GM12878 (cell line): Measurements from ENCODE around the gene POLN. TPM values are rescaled to one million over a fixed set of nuclear protein-coding genes. Genes with fewer than 3 reads are reported as not detected.

ENCODE experiments used
- ATAC-seq: fragments of 200-7000 bp; cut with Tn5 transposase; 3 replicates; pipeline ENCODE4 v1.9.1; 2020; ENCODE audit warnings: mild to moderate bottlenecking, moderate library complexity
- BruUV-seq: library from RNA; stranded (reverse); fragments of 400-500 nt; replicated peaks from 2 replicates; lab custom pipeline; 2021; lab: Mats Ljungman, UMichigan
- CTCF ChIA-PET: fragments of 300-600 bp; sonication (Branson Sonifier 250); formaldehyde crosslinking; extraction: SDS; loops from one replicate; lab custom pipeline; 2021; ENCODE audit warnings: inconsistent platforms; lab: Yijun Ruan, JAX
- POLR2A ChIA-PET: fragments of 350-600 bp; formaldehyde crosslinking; extraction: SDS; loops from one replicate; lab custom pipeline; 2021; ENCODE audit warnings: inconsistent platforms; lab: Charles Lee
- RAD21 ChIA-PET: fragments of 300-600 bp; sonication (Branson Sonifier 250); formaldehyde crosslinking; loops from one replicate; lab custom pipeline; 2023; ENCODE audit warnings: antibody characterized with exemption; ENCODE audit not compliant: unreplicated experiment; lab: Charles Lee
- SMC1A ChIA-PET: fragments of 300-600 bp; sonication (Branson Sonifier 250); formaldehyde crosslinking; loops from one replicate; lab custom pipeline; 2023; ENCODE audit not compliant: unreplicated experiment, uncharacterized antibody; lab: Charles Lee
- DNase-seq: peaks from one replicate; pipeline ENCODE4 v3.0.0-alpha.2; 2011; ENCODE audit warnings: low read depth, low spot score
- FAIRE-seq: peaks from 3 replicates; lab custom pipeline; 2011; peaks lifted over from hg19 to GRCh38; lab: Jason Lieb, UNC
- H2AFZ ChIP-seq: 2 replicates; pipeline ENCODE4 v1.6.0; 2011; ENCODE audit warnings: low read depth, low read length, control low read depth; ENCODE audit not compliant: control insufficient read depth
- H3K27ac ChIP-seq: 2 replicates; pipeline ENCODE4 v1.5.1; 2011; ENCODE audit warnings: control low read depth; ENCODE audit not compliant: control insufficient read depth, insufficient read depth
- H3K27me3 ChIP-seq, 2 experiments: replicated peaks in 1 of 2; 2 replicates each; pipeline versions ENCODE4 v1.6.0 to v1.6.1; 2011; ENCODE audit warnings: low read length in 1 of 2; ENCODE audit not compliant: control insufficient read depth in 2 of 2, insufficient read depth in 2 of 2
- H3K36me3 ChIP-seq, 2 experiments: 2 replicates each; pipeline ENCODE4 v1.5.1; 2011; ENCODE audit warnings: low read length in 1 of 2; ENCODE audit not compliant: control insufficient read depth in 2 of 2, insufficient read depth in 2 of 2
- H3K4me1 ChIP-seq: 2 replicates; pipeline ENCODE4 v1.6.1; 2011; ENCODE audit warnings: mild to moderate bottlenecking, low read length, moderate library complexity, mixed read lengths; ENCODE audit not compliant: control insufficient read depth, insufficient read depth
- H3K4me2 ChIP-seq: 2 replicates; pipeline ENCODE4 v1.6.0; 2011; ENCODE audit warnings: control low read depth; ENCODE audit not compliant: control insufficient read depth, insufficient read depth
- H3K4me3 ChIP-seq: fragments of 200-600 bp; sonication (generic); 2 replicates; pipeline ENCODE4 v1.5.1; 2016
- H3K79me2 ChIP-seq: 2 replicates; pipeline ENCODE4 v1.6.0; 2011; ENCODE audit warnings: low read length; ENCODE audit not compliant: control insufficient read depth, insufficient read depth
- H3K9ac ChIP-seq: 2 replicates; pipeline ENCODE4 v1.8.0; 2011; ENCODE audit warnings: low read length, control low read depth, mixed read lengths; ENCODE audit not compliant: control insufficient read depth, insufficient read depth
- H3K9me3 ChIP-seq: replicated peaks from 3 replicates; pipeline ENCODE4 v1.5.1; 2011; ENCODE audit warnings: mild to moderate bottlenecking, low read length; ENCODE audit not compliant: control insufficient read depth, insufficient read depth
- H4K20me1 ChIP-seq: 2 replicates; pipeline ENCODE4 v1.6.0; 2011; ENCODE audit not compliant: control insufficient read depth, insufficient read depth
- BACH1 ChIP-seq: fragments of 450-650 bp; IDR thresholded peaks from 2 replicates; pipeline ENCODE4 v1.6.1; 2017; ENCODE audit warnings: mild to moderate bottlenecking, borderline replicate concordance
- CTCF ChIP-seq, 3 experiments: IDR thresholded peaks in 2 of 3; conservative IDR thresholded peaks in 1 of 3; 2 replicates each; pipeline ENCODE4 v1.5.1; 2011; ENCODE audit warnings: low read depth in 3 of 3, low read length in 3 of 3, mild to moderate bottlenecking in 3 of 3, control low read depth in 2 of 3, moderate library complexity in 2 of 3, inconsistent platforms in 1 of 3, mixed read lengths in 1 of 3; ENCODE audit not compliant: control insufficient read depth in 2 of 3, insufficient read depth in 1 of 3; ENCODE audit errors: extremely low read depth in 1 of 3
- HDAC2 ChIP-seq: fragments of 200-600 bp; sonication (generic); IDR thresholded peaks from 2 replicates; pipeline ENCODE4 v1.6.1; 2017
- JUND ChIP-seq: IDR thresholded peaks from 2 replicates; pipeline ENCODE4 v1.6.1; 2012; ENCODE audit warnings: low read depth, mild to moderate bottlenecking, low read length, improper control_type of control experiment, moderate library complexity
- KAT2A ChIP-seq: conservative IDR thresholded peaks from 2 replicates; pipeline ENCODE4 v1.6.1; 2011; ENCODE audit warnings: low read depth, low read length; ENCODE audit not compliant: control insufficient read depth
- KDM1A ChIP-seq: fragments of 200-600 bp; sonication (generic); IDR thresholded peaks from 2 replicates; pipeline ENCODE4 v1.6.1; 2016; ENCODE audit warnings: borderline replicate concordance
- KLF5 ChIP-seq: fragments of 450-650 bp; IDR thresholded peaks from 2 replicates; pipeline ENCODE4 v1.6.1; 2014; ENCODE audit warnings: mild to moderate bottlenecking; ENCODE audit not compliant: partially characterized antibody
- MEF2B ChIP-seq: fragments of 450-650 bp; IDR thresholded peaks from 2 replicates; pipeline ENCODE4 v1.6.1; 2018; ENCODE audit warnings: mild to moderate bottlenecking, moderate library complexity; ENCODE audit not compliant: partially characterized antibody, poor library complexity, severe bottlenecking
- MYC ChIP-seq: IDR thresholded peaks from 2 replicates; pipeline ENCODE4 v1.6.1; 2011; ENCODE audit warnings: mild to moderate bottlenecking, low read length, moderate library complexity, inconsistent platforms; ENCODE audit not compliant: insufficient read depth, insufficient replicate concordance, insufficient read length, severe bottlenecking
- NKRF ChIP-seq: fragments of 450-650 bp; conservative IDR thresholded peaks from 2 replicates; pipeline ENCODE4 v1.6.1; 2017; ENCODE audit warnings: mild to moderate bottlenecking, moderate library complexity
- PKNOX1 ChIP-seq: fragments of 450-650 bp; IDR thresholded peaks from 2 replicates; pipeline ENCODE4 v1.6.1; 2016; ENCODE audit warnings: mild to moderate bottlenecking
- SP1 ChIP-seq: IDR thresholded peaks from one replicate; pipeline ENCODE4 v1.6.1; 2011; ENCODE audit warnings: low read depth, low read length
- SREBF1 ChIP-seq: IDR thresholded peaks from 2 replicates; pipeline ENCODE4 v1.6.1; 2012; ENCODE audit warnings: mild to moderate bottlenecking, low read length
- TBL1XR1 ChIP-seq: IDR thresholded peaks from 2 replicates; pipeline ENCODE4 v1.6.1; 2012; ENCODE audit warnings: low read depth, low read length, improper control_type of control experiment
- TCF3 ChIP-seq: IDR thresholded peaks from 2 replicates; pipeline ENCODE4 v1.6.1; 2012; ENCODE audit warnings: low read depth, mild to moderate bottlenecking, low read length, borderline replicate concordance; ENCODE audit not compliant: insufficient read depth
- WGBS: methylation state at CpG from one replicate; pipeline ENCODE4 v1.1.6; 2016; ENCODE audit warnings: low lambda C conversion rate; ENCODE audit not compliant: insufficient replicate concordance, insufficient coverage; ENCODE audit errors: missing lambda C conversion rate; 5-methylcytosine and 5-hydroxymethylcytosine counted together
- in situ Hi-C: fragments of 300-500 bp; cut with MboI; formaldehyde crosslinking; loops from 9 replicates; pipeline ENCODE4 v1.14.3; 2018; ENCODE audit warnings: mixed read lengths
- intact Hi-C: fragments of 100-400 bp; cut with micrococcal nuclease; formaldehyde crosslinking; loops from one replicate; pipeline ENCODE4 v1.14.2; 2022; ENCODE audit not compliant: unreplicated experiment
- polyA plus RNA-seq, 11 experiments: library from polyadenylated mRNA; depleted of rRNA in 4 of 11; unstranded in 6 of 11; stranded (reverse) in 5 of 11; fragments of >200 nt; fragmentation: Nextera tagmentation in 4 of 11; fragmentation: Illumina TruSeq in 1 of 11; extraction: Ambion mirVana in 4 of 11; extraction: Trizol in 1 of 11; gene quantifications; 1 replicate in 1 of 11; 2 replicates in 10 of 11; pipeline versions ENCODE4 v1.2.1 to v1.2.3, GENCODE V29; 2011 to 2016; ENCODE audit warnings: inconsistent platforms in 2 of 11, missing spikeins in 2 of 11, low read depth in 1 of 11
- total RNA-seq, 4 experiments: library from RNA; depleted of rRNA in 3 of 4; stranded (reverse); fragments of >200 nt in 3 of 4; fragmentation: Illumina TruSeq in 1 of 4; extraction: Trizol in 1 of 4; gene quantifications; 2 replicates each; pipeline versions ENCODE4 v1.2.1 to v1.2.3, GENCODE V29; 2013 to 2021

The POLN gene
- total and polyA plus RNA-seq, 10 of the 15 experiments (the other 5 are each of a cell fraction or from before 2014, with no cell fraction given) = 0.09 to 2.0 (median 0.95) TPM; not detected in 1

- ChIA-PET CTCF (no interaction called here), RAD21 (no interaction called here), POLR2A (interaction anchor here (1.7 kb wide), 1 partner anchor 10 kb away, joined by 4 read pairs; the partner anchor contains the start of gene MXD4), SMC1A (no interaction called here)
- BruUV-seq = no TSS peak
- H3K36me3 ChIP-seq = peaks cover 0 to 4% of the 10 kb centered on the region in 2 experiments; a peak in 2 of 4 replicates
- no peak for FAIRE-seq
- no peaks in the 10 kb centered on the region for H3K79me2 ChIP-seq
- no peak overlapping the region for H3K4me2 ChIP-seq
- no peaks in the 10 kb centered on the region for H3K27me3 ChIP-seq
- no peak overlapping the region for H2AFZ ChIP-seq
- no peak overlapping the region for H3K27ac ChIP-seq
- H3K9me3 ChIP-seq = no peaks in the 10 kb centered on the region
- DNase-seq = no peak
- no peak for ATAC-seq
- no peaks in the 10 kb centered on the region for H3K4me1 ChIP-seq
- no peak overlapping the region for H3K9ac ChIP-seq
- intact Hi-C loops = no loop called here
- WGBS = 89% methylated on average over 11 of the region's 12 CpGs
- H4K20me1 ChIP-seq = no peaks in the 10 kb centered on the region
- H3K4me3 ChIP-seq = no peak overlapping the region
- in situ Hi-C loops = no loop called here
- no peak for TF ChIP-seq TCF3
- no peak for TF ChIP-seq KLF5
- TF ChIP-seq KAT2A = no peak
- TF ChIP-seq PKNOX1 = no peak
- TF ChIP-seq NKRF = no peak
- no peak for TF ChIP-seq TBL1XR1
- TF ChIP-seq SP1 = no peak
- no peak for TF ChIP-seq BACH1
- no peak for TF ChIP-seq JUND
- TF ChIP-seq MEF2B = no peak
- TF ChIP-seq CTCF (IDR thresholded peaks at IDR 0.05 in 2 of 3, conservative IDR thresholded peaks at IDR 0.05 in 1 of 3; ENCODE audit: control insufficient read depth in 2 of 3, extremely low read depth in 1 of 3, insufficient read depth in 1 of 3, low read depth in 3 of 3, low read length in 3 of 3) = no peak
- no peak for TF ChIP-seq KDM1A
- TF ChIP-seq HDAC2 = no peak
- no peak for TF ChIP-seq MYC
- no peak for TF ChIP-seq SREBF1
Observed at GRCh38 chr4:2252530-2253091, 10.7 kb upstream of the POLN start.
